Spinal cord (tissue), 10 donors: ENCODE results near the gene COL20A1. TPM values are rescaled to one million over a fixed set of nuclear protein-coding genes. Genes with fewer than 3 reads are reported as not detected.

Source experiments
- DNase-seq, 6 donors: peaks; one replicate each; pipeline versions ENCODE4 v3.0.0 to v3.0.0-alpha.2; 2013 to 2015; ENCODE audit warnings: low spot score in 6 of 6, low read depth in 4 of 6
- H3K27ac ChIP-seq: one replicate; pipeline ENCODE4 v1.5.1; 2013; ENCODE audit warnings: low read depth, low read length, control low read depth
- H3K27me3 ChIP-seq: one replicate; pipeline ENCODE4 v1.6.1; 2013; ENCODE audit warnings: low read length; ENCODE audit not compliant: control insufficient read depth, insufficient read depth
- H3K36me3 ChIP-seq: one replicate; pipeline ENCODE4 v1.6.1; 2013; ENCODE audit warnings: low read length; ENCODE audit not compliant: control insufficient read depth, insufficient read depth
- H3K4me1 ChIP-seq: one replicate; pipeline ENCODE4 v1.6.1; 2013; ENCODE audit warnings: low read length; ENCODE audit not compliant: control insufficient read depth, insufficient read depth
- H3K4me3 ChIP-seq: one replicate; pipeline ENCODE4 v1.5.1; 2013; ENCODE audit warnings: low read depth, low read length, control low read depth
- H3K9me3 ChIP-seq: one replicate; pipeline ENCODE4 v1.6.1; 2013; ENCODE audit warnings: low read length; ENCODE audit not compliant: control insufficient read depth, insufficient read depth
- WGBS: methylation state at CpG from one replicate; pipeline ENCODE4 v1.1.5; 2013; ENCODE audit warnings: missing lambda C conversion rate; ENCODE audit not compliant: insufficient coverage; 5-methylcytosine and 5-hydroxymethylcytosine counted together
- polyA plus RNA-seq, 2 donors: library from polyadenylated mRNA; unstranded; fragments of 120-200 nt; gene quantifications; one replicate each; pipeline ENCODE4 v1.2.1, GENCODE V29; 2013; ENCODE audit not compliant: insufficient read length in 2 of 2
- total RNA-seq, 2 donors: library from RNA; depleted of rRNA in 1 of 2; stranded (reverse); fragments of 120-200 nt in 1 of 2; fragments of >200 nt in 1 of 2; gene quantifications; one replicate each; pipeline versions ENCODE4 v1.2.3 to v1.2.4, GENCODE V29; 2013 to 2014
- donor health status: healthy.

The COL20A1 gene
- total and polyA plus RNA-seq, 4 donors: 10.3 to 50.9 (median 32.2) TPM

GRCh38 chr20:63366390-63367365 is 73.7 kb downstream of the COL20A1 start:
- WGBS: 50% methylated on average over 21 of the region's 30 CpGs
- DNase-seq: peak in 2 of 6 donors; percentile 60 to 83

GRCh38 chr20:63367446-63368055 is 74.6 kb downstream of the COL20A1 start:
- peaks cover 2% of the 10 kb centered on the region for H3K27me3 ChIP-seq
- 52% methylated on average over 23 of the region's 24 CpGs for WGBS
- no peak overlapping the region for H3K27ac ChIP-seq
- no peaks in the 10 kb centered on the region for H3K36me3 ChIP-seq
- no peak for DNase-seq
- no peaks in the 10 kb centered on the region for H3K9me3 ChIP-seq
- H3K4me1 ChIP-seq: peaks cover 52% of the 10 kb centered on the region
- H3K4me3 ChIP-seq: no peak overlapping the region

More at GRCh38 chr20:63366390-63367365, 73.7 kb downstream of the COL20A1 start:
- H3K27me3 ChIP-seq: peaks cover 8% of the 10 kb centered on the region
- H3K9me3 ChIP-seq: no peaks in the 10 kb centered on the region
- H3K36me3 ChIP-seq: no peaks in the 10 kb centered on the region
- H3K27ac ChIP-seq: no peak overlapping the region
- H3K4me1 ChIP-seq: peaks cover 57% of the 10 kb centered on the region
- H3K4me3 ChIP-seq: no peak overlapping the region

GRCh38 chr20:63368151-63368550 is 75.2 kb downstream of the COL20A1 start:
- H3K27ac ChIP-seq: no peak overlapping the region
- no peak overlapping the region for H3K4me3 ChIP-seq
- H3K9me3 ChIP-seq: no peaks in the 10 kb centered on the region
- H3K4me1 ChIP-seq: peaks cover 52% of the 10 kb centered on the region
- H3K27me3 ChIP-seq: no peaks in the 10 kb centered on the region
- H3K36me3 ChIP-seq: no peaks in the 10 kb centered on the region
- 86% methylated on average over 8 of the region's 8 CpGs for WGBS
- DNase-seq: no peak

- Histone ChIP-seq H3K9me3 (no peaks in the 10 kb centered on the region), H3K4me1 (peaks cover 43% of the 10 kb centered on the region), H3K36me3 (peaks cover 8% of the 10 kb centered on the region), H3K27me3 (no peaks in the 10 kb centered on the region), H3K4me3 (no peak overlapping the region), H3K27ac (no peak overlapping the region)
- 98% methylated on average over 10 of the region's 10 CpGs for WGBS
- DNase-seq: no peak
Observed at GRCh38 chr20:63369024-63369530, 76.1 kb downstream of the COL20A1 start.

- DNase-seq: no peak
- Histone ChIP-seq H3K36me3 (peaks cover 9% of the 10 kb centered on the region), H3K4me3 (no peak overlapping the region), H3K27me3 (no peaks in the 10 kb centered on the region), H3K4me1 (peaks cover 39% of the 10 kb centered on the region), H3K27ac (no peak overlapping the region), H3K9me3 (no peaks in the 10 kb centered on the region)
- 71% methylated on average over 24 of the region's 24 CpGs for WGBS
Observed at GRCh38 chr20:63369724-63370617, 77.0 kb downstream of the COL20A1 start.

- 46% methylated on average over 20 of the region's 21 CpGs for WGBS
- peaks cover 9% of the 10 kb centered on the region for H3K36me3 ChIP-seq
- H3K27me3 ChIP-seq: no peaks in the 10 kb centered on the region
- H3K4me3 ChIP-seq: no peak overlapping the region
- H3K4me1 ChIP-seq: peaks cover 36% of the 10 kb centered on the region
- H3K27ac ChIP-seq: no peak overlapping the region
- H3K9me3 ChIP-seq: no peaks in the 10 kb centered on the region
- peak in 2 of 6 donors; percentile 82 to 88 for DNase-seq
Observed at GRCh38 chr20:63370618-63371187, 77.7 kb downstream of the COL20A1 start.

- 54% methylated on average over 21 of the region's 28 CpGs for WGBS
- Histone ChIP-seq H3K27ac (no peak overlapping the region), H3K4me1 (peaks cover 36% of the 10 kb centered on the region)
Observed at GRCh38 chr20:63371291-63371865, 78.4 kb downstream of the COL20A1 start.

GRCh38 chr20:63372971-63373885 is 80.2 kb downstream of the COL20A1 start:
- DNase-seq: no peak
- peaks cover 40% of the 10 kb centered on the region for H3K4me1 ChIP-seq

More at GRCh38 chr20:63371291-63371865, 78.4 kb downstream of the COL20A1 start:
- Histone ChIP-seq H3K4me3 (no peak overlapping the region), H3K27me3 (no peaks in the 10 kb centered on the region), H3K36me3 (peaks cover 9% of the 10 kb centered on the region), H3K9me3 (no peaks in the 10 kb centered on the region)
- DNase-seq: peak in 2 of 6 donors; percentile 78 to 86

More at GRCh38 chr20:63372971-63373885, 80.2 kb downstream of the COL20A1 start:
- Histone ChIP-seq H3K27ac (no peak overlapping the region), H3K27me3 (peaks cover 2% of the 10 kb centered on the region), H3K36me3 (peaks cover 9% of the 10 kb centered on the region), H3K9me3 (no peaks in the 10 kb centered on the region), H3K4me3 (no peak overlapping the region)
- WGBS: 82% methylated on average over 31 of the region's 34 CpGs
